Fibroblast of pulmonary artery (primary cell): Measurements from ENCODE around the gene CSK.
A peak's percentile ranks its signal among the peaks of the same experiment; 100 is the strongest.

Experiments used
- DNase-seq: peaks from one replicate; pipeline ENCODE4 v3.0.0-alpha.2; 2010; ENCODE audit warnings: low read depth
- H3K4me3 ChIP-seq: replicated peaks from 2 replicates; pipeline ENCODE4 v1.5.1; 2011; ENCODE audit warnings: low read depth, mild to moderate bottlenecking, control low read depth, low read length, moderate library complexity
- TF ChIP-seq, protein P1 (sequence below): IDR thresholded peaks from 2 replicates; pipeline ENCODE4 v1.5.1; 2011; ENCODE audit warnings: mild to moderate bottlenecking, control low read depth, low read length, inconsistent platforms; ENCODE audit errors: missing control alignments

CSK gene

DNA sequence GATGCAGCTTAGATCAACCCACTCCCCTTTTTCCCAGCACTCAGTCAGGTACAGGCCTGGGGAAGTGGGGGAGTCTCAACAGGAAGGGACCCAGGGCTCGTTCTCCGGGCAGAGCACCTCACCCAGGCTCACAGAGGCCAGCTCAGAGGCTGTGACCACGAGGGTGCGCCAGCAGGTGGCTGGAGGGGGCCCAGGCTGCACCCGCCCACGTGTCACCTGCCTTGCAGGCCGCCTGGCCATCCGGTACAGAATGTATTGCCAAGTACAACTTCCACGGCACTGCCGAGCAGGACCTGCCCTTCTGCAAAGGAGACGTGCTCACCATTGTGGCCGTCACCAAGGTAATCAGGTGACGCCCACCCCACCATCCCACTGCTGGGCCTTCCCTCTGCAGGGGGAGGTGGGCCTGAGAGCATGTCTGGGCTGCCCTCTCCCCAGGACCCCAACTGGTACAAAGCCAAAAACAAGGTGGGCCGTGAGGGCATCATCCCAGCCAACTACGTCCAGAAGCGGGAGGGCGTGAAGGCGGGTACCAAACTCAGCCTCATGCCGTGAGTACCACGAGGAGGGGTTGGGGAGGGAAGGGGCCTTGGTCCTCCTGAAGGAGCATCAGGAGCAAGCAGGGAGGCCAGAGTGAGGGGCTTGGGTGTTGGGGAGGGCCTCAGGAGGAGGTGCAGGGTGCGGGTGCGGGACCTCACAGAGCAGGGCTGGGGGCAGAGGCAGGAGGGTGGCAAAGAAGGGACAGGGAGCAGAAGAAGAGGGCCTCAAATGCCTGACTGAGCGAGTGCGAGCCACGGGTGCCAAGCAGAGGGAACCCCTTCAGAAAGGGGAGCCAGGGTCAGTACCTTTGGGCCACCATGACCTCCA lies 16.7 kb downstream of the CSK start:
- TF ChIP-seq, protein P1, sequence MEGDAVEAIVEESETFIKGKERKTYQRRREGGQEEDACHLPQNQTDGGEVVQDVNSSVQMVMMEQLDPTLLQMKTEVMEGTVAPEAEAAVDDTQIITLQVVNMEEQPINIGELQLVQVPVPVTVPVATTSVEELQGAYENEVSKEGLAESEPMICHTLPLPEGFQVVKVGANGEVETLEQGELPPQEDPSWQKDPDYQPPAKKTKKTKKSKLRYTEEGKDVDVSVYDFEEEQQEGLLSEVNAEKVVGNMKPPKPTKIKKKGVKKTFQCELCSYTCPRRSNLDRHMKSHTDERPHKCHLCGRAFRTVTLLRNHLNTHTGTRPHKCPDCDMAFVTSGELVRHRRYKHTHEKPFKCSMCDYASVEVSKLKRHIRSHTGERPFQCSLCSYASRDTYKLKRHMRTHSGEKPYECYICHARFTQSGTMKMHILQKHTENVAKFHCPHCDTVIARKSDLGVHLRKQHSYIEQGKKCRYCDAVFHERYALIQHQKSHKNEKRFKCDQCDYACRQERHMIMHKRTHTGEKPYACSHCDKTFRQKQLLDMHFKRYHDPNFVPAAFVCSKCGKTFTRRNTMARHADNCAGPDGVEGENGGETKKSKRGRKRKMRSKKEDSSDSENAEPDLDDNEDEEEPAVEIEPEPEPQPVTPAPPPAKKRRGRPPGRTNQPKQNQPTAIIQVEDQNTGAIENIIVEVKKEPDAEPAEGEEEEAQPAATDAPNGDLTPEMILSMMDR = no peak
- H3K4me3 ChIP-seq = no peak overlapping the region
- DNase-seq = no peak

DNA sequence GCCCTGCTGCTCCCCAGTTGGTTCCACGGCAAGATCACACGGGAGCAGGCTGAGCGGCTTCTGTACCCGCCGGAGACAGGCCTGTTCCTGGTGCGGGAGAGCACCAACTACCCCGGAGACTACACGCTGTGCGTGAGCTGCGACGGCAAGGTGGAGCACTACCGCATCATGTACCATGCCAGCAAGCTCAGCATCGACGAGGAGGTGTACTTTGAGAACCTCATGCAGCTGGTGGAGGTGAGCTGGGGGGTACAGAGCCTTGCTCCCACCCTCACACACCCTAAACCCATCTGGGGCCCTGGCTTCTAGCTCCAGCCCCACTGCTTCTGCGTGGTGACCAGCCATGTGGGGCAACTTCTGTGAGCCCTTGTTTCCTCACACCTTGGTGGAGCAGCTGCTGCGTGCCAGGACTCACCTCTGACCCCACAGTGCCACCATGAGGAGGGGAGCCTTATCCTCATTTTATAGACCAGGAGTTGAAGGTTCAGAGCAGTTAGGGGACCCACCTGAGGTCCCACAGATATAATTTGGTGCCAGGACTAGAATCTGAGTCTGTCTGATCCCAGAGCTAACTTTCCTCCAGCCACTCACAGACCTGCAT lies 17.5 kb downstream of the CSK start:
- no peak for DNase-seq
- H3K4me3 ChIP-seq = no peak overlapping the region
- TF ChIP-seq, protein P1 = no peak

DNA sequence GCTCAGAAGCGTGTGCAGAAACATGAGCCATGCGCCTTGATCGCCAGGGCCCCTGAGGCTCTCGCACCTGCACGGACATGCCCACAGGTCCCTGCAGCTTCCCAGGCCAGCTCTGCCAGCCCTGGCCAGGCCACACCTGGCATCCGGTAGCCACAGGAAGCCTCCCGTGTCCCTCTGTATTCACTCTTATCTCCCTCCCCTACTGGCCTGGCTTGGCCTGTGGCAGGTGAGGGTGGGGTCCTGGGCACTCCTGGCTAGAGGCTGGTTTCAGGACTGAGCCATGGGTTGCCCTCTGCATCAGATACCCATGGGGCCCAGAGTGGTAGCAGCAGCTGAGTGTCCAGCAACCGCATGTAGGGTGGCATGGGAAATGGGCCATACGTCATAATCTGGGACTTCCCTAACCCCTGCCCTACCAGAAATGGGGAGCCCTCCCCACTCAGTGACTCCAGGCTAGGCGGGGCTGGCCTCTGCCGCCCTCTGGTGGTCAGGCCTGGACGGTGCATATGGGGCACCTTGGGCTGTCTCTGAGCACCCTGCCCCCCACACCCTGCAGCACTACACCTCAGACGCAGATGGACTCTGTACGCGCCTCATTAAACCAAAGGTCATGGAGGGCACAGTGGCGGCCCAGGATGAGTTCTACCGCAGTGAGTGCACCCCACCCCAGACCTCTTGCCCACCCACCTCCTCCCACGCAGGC lies 18.1 kb downstream of the CSK start:
- DNase-seq = peak; percentile 58
- H3K4me3 ChIP-seq = no peak overlapping the region
- TF ChIP-seq, protein P1 = peak; percentile 92

DNA sequence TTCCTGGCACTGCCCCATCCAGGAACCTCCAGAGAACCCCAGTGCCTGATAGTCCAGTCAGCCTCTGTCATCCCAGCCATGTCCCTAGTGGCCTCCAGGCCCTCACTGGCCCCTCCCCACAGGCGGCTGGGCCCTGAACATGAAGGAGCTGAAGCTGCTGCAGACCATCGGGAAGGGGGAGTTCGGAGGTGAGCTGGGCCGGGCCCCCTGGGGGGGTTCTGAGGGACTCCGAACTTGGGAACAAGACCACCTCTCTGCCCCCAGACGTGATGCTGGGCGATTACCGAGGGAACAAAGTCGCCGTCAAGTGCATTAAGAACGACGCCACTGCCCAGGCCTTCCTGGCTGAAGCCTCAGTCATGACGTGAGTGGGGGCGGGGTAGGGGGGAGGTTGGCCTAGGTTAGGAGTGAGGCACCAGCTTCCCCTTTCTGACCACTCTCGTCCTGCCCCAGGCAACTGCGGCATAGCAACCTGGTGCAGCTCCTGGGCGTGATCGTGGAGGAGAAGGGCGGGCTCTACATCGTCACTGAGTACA lies 18.7 kb downstream of the CSK start:
- no peak overlapping the region for H3K4me3 ChIP-seq
- TF ChIP-seq, protein P1 = no peak
- no peak for DNase-seq

DNA sequence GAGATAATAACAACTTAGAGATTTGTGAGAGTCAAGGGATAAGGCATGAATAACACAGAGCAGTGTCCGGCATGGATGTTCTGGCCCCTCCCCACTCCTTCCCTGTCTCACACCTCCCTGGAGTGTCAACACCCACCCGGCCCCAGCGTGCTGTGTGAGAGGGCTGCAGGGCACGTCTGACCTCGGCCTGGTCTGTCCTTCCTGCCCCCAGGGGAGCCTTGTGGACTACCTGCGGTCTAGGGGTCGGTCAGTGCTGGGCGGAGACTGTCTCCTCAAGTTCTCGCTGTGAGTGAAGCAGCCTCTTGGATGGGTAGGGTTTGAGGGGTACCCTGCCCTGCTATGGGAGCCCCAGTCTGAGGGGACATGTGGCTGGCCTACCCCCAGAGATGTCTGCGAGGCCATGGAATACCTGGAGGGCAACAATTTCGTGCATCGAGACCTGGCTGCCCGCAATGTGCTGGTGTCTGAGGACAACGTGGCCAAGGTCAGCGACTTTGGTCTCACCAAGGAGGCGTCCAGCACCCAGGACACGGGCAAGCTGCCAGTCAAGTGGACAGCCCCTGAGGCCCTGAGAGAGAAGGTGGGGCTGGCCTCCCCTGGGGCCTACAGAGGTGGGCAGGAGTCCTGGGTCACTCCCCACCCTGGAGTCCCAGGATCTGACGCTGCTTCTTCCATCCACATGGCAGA lies 19.6 kb downstream of the CSK start:
- H3K4me3 ChIP-seq = no peak overlapping the region
- TF ChIP-seq, protein P1 = no peak
- DNase-seq = no peak

DNA sequence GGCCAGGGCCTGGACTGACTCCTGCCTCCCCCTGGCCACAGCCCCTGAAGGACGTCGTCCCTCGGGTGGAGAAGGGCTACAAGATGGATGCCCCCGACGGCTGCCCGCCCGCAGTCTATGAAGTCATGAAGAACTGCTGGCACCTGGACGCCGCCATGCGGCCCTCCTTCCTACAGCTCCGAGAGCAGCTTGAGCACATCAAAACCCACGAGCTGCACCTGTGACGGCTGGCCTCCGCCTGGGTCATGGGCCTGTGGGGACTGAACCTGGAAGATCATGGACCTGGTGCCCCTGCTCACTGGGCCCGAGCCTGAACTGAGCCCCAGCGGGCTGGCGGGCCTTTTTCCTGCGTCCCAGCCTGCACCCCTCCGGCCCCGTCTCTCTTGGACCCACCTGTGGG lies 20.4 kb downstream of the CSK start:
- DNase-seq = no peak
- TF ChIP-seq, protein P1 = no peak
- H3K4me3 ChIP-seq = no peak overlapping the region
